GM21360 (cell line): ENCODE results near the gene SYNRG.
"Not testable (repeated sequence)": the region's sequence is repeated elsewhere in the genome, so short reads cannot be mapped to it uniquely, and the experiment has no call there.

Experiments
- ATAC-seq: cut with Tn5 transposase; IDR thresholded peaks from one replicate; pipeline ENCODE4 v1.9.1; 2021; ENCODE audit warnings: mild to moderate bottlenecking, moderate library complexity; ENCODE audit not compliant: unreplicated experiment

SYNRG gene

DNA sequence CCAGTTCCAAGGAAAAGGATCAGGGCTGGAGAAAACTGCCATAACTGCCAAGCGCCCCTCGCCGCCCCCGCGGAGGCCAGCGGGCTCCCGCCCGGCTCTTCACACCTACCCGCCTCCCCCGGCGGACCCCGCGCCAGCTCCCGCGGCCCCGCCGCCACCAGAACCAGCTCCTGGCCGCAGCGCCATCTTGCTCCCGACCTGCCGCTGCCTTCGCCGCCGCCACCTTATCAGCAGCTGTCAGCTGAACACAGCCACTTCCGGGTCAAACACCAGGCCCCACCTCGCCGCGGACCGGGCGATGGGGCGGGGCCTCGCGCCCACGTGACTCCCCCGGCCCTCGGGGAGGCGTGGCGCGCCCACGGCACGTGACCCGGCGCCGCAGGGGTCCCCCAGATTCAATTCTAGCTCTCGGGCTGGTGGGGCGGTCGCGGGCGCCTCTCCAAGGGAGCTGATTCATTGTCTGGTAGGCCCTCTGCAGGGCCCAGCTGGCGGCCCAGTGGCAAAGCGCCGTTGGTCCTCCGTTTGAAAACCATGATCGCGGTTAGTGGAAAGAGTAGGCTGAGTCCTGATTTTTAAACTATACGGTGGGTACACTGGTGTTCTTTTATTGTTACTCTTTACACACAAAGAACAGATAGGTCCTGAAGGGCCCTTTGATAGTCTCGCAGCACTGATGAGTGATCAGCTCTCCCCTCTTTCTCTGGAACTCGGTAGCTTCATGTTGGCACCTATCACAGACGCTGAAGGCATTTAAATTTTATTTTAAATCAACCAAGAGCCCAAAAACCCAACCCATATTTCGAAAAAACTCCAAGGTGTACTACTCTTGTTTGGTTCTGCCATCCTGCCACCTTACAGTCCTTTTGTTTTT, at the start of gene SYNRG:
Gene SYNRG (minus strand): TSS at position 249 of the 871 bp plus-strand sequence. CDS start 63 bp downstream, at position 186.
- ATAC-seq, result peak; percentile 78

DNA sequence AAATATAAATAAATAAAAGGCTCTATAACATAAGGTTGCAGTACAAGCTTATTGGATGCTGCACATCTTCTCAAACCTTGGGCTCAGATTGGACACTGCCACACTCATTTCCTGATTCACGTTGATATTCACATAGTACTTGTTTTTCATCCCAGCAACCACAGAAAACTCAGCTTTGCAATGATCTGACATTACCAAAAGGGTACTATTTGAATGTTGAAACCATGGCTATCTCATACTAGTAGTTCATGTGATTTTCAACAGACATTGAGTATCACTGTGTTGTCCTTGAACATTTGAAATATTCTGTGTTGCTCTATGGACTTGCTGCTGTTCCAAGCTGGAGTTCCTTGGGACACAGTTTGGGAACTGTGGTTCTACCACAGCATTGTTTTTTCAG, 48.0 kb upstream of the SYNRG start:
- ATAC-seq, result no peak

- no peak for ATAC-seq
Measured at GRCh38 chr17:37651849-37652248, 42.6 kb upstream of the SYNRG start.

- no peak for ATAC-seq
Measured at GRCh38 chr17:37650419-37651003, 41.3 kb upstream of the SYNRG start.

- no peak for ATAC-seq
Measured at GRCh38 chr17:37648555-37648954, 39.3 kb upstream of the SYNRG start.

DNA sequence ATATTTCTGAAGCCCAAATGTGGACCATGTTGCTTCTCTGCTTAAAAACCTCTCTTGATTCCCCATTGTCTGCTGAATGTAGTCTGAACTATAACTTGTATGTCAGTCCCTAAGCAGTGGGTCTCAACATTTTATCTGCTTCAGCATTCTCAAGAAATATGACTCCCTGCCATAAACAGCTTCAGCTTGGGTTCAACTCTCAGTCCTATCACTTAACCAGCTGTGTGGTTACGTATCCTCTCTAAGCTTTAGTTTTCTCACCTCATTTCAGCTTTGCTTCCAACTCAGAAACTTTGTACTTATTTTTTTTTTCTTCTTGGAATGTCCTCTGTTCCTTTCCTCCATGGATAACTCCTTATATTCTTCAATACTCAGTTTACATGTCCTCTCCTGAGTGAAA, 38.6 kb upstream of the SYNRG start:
- no peak for ATAC-seq

GRCh38 chr17:37643869-37644268, 34.7 kb upstream of the SYNRG start:
- no peak for ATAC-seq

DNA sequence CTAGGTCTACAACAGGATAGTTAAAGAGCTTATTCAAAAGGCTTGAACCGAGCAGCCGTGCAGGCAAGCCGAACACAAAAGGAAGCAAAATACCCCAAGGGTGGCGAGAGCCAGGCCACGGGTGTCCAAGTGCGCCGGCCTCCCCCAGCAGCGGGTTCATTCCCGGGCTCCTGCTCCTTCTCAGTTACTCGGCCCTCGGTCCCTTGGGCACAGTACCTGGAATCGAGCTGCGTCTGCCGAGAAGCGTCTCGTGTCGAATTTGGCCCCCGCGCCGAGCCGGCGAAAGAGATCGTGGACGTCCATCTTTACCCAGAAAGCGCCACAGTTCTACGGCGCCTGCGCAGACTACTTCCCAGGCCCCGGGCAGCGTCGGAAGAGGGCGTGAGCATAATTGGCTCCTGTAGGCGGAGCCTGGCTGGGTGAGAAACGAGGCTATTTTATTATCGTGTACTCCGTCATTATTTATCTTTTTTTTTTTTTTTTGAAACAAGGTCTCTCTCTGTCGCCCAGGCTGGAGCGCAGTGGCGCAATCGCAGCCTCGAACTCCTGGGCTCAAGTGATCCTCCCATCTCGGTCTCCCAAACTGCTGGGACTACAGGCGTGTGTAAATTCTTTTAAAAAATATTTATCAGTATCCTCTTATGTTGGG, 34.0 kb upstream of the SYNRG start, which contains the start of gene DDX52:
Gene DDX52 (minus strand): TSS at position 329 of the 649 bp plus-strand sequence. CDS start 26 bp downstream, at position 303.
- ATAC-seq, result no peak

- no peak for ATAC-seq
Measured at GRCh38 chr17:37642681-37643080, 33.5 kb upstream of the SYNRG start.

DNA sequence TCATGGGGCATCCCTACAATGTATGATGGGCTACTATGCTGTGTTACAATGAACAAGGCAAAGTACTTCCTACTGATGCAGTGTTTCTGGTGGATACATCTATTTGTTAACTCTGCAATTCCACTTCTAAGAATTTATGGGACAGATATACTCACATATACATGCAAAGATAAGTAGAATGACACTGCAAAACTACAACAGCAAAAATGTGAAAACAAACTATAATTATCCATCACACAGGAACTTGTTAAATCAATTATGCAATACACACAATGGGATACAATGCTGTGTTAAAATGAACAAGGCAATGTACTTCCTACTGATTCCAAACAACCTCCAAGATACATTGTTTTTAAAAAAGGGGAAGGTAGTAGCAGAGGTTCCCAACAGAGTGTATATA, 30.8 kb upstream of the SYNRG start:
- ATAC-seq, result no peak

- no peak for ATAC-seq
Measured at GRCh38 chr17:37637956-37638355, 28.7 kb upstream of the SYNRG start.

- ATAC-seq, result not testable (repeated sequence)
Measured at GRCh38 chr17:37616430-37616829, 7.2 kb upstream of the SYNRG start.

- ATAC-seq, result no peak
Measured at GRCh38 chr17:37614823-37615222, 5.6 kb upstream of the SYNRG start.

DNA sequence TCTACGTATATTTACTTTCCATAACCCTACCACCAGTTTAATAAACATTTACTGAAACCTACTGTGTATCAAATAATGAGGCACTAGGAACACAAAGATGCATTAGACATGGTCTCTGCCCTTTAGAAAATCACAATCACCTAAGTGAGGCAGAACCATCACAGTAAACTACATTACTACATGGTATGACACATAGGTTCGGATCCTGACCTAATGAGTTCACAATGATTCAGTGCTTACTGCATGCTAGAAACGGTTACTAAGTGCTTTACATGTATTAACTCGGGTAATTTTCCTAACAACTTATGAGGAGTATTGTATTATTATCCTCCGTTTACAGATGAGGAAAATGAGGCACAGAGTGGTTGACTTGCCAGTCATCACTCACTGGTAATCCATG, 5.2 kb upstream of the SYNRG start:
- ATAC-seq, result no peak

DNA sequence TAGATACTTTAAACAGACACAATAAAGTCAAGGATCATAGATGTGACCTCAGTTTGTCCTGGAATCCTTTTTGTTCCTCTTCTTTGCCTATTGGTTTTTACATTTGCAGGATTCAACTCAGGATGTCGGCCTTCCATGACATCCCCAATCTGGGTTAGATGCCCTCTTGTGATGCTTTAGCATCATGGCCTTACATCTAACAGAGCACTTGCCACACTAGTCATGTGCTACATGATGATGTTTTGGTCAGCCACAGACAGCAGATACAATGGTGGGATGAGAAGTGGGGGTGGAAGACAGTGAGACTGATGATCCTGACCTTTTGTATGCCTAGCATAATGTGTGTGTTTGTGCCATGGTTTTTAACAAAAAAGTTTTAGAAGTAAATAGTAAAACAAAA, 1.8 kb upstream of the SYNRG start:
- no peak for ATAC-seq

DNA sequence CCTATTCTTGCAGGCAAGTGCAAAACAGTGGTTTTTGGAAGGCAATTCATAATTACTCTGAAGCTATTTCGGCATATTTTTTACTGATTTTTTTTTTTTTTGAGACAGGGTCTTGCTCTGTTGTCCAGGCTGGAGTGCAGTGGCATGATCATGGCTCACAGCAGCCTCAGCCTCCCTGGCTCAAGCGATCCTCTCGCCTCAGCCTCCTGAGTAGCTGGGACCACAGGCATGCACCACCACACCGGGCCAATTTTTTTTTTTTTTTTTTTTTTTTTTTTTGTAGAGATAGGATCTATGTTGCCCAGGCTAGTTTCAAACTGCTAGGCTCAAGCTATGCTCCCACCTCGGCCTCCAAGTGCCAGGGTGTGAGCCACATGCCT, 813 bp upstream of the SYNRG start:
- ATAC-seq, result not testable (repeated sequence)

DNA sequence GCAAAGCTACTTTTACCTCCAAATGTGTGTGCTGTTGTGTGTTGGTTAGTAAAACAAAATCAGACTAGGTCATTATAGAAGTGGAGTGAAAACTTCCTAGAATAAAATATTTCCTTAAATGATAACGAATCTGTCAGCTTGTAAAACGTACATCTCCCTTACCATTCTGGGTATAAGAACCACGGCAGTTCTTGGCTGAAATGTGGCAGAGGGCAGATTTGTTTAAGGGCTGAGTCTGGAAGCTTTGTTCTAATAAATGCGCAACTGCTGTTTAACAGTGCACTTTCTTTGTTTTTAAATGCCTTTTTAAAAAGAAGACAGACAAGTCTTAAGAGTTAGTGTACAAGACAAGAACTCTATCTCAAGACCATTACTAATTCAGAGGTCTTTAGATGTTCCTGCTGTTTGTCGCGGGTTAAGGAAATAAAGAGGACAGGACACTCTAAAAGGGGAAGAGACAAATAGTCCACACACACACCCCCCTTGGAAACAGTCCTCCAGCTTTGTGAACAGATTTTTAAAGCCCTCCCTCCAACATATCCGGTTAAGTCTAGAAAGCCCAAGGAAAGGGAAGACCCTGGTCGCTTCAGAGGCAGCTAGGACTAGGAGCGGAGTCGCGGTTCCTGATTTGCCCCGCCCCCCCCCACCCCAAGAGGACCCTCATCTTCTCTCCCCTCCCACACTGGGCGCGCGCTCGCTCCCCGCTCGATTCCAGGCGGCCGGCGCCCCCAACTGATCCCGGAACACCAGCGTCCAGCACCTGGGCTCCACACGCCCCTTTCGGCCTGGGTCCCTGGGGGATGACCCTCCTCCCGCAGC, 658 bp downstream of the SYNRG start:
- ATAC-seq, result peak; percentile 27

GRCh38 chr17:37607637-37608331, 1.4 kb downstream of the SYNRG start:
- no peak for ATAC-seq

DNA sequence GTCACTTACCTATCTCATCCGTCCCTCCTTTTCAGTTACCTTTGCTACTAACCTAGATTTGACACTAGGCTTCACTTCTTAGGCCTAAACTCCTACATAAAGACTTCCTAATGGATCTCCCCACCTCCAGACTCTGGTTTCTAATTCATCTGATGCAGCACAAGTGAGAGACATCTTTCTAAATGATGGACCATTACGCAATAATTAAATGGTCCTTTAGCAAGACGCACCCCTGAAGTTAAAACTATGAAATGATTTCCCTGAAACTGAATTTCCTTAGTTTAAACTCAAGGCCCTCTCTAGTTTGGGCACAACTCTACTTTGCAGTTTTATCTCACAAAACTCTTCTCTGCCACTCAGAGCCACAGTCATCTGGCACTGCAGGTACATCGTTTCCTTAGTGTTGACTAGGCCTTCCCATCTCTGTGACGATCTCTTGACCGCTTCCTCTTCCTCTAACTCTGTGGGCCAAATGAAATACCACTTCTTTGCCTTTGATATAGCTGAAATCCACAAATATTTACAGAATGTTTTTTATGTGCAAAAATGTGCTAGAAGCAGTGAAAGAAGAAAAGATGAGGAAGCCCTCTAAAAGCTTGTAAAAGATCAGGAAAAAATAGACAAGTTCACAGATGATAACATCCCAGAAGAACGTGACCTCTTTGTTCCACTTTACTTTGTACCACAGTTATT, 3.3 kb downstream of the SYNRG start:
- no peak for ATAC-seq

- ATAC-seq, result no peak
Measured at GRCh38 chr17:37605081-37605480, 4.1 kb downstream of the SYNRG start.
